ENCODE measurements around the gene FARP2. TPM values are rescaled to one million over a fixed set of nuclear protein-coding genes. Genes with fewer than 3 reads are reported as not detected.

The FARP2 gene
- total RNA-seq, 1 experiment from 2014 or later, result 29.9 TPM

- TF ChIP-seq EZH2phosphoT487 (IDR thresholded peaks at IDR 0.05; ENCODE audit: borderline replicate concordance, low read length) (no peak), CTCF (conservative IDR thresholded peaks at IDR 0.05; ENCODE audit: low read depth, low read length) (no peak), EZH2 (IDR thresholded peaks at IDR 0.05; ENCODE audit: low read length, unreplicated experiment) (no peak)
- Histone ChIP-seq H3K9me3 (ENCODE audit: low read length) (no peaks in the 10 kb centered on the region), H4K20me1 (ENCODE audit: low read length) (no peaks in the 10 kb centered on the region), H3K4me3 (ENCODE audit: low read length) (no peak overlapping the region), H2AFZ (ENCODE audit: low read length) (no peak overlapping the region), H3K27ac (ENCODE audit: low read length) (no peak overlapping the region), H3K4me1 (ENCODE audit: insufficient read depth, low read length) (no peaks in the 10 kb centered on the region), H3K27me3 (ENCODE audit: low read length) (no peaks in the 10 kb centered on the region), H3F3A (ENCODE audit: low read length, unreplicated experiment) (no peaks in the 10 kb centered on the region), H3K36me3 (ENCODE audit: low read depth, low read length) (no peaks in the 10 kb centered on the region), H3K9me2 (replicated peaks; ENCODE audit: low read length) (no peaks in the 10 kb centered on the region), H3K9ac (ENCODE audit: low read length) (no peak overlapping the region), H3K4me2 (ENCODE audit: low read length) (no peak overlapping the region), H3K79me2 (ENCODE audit: low read length) (no peaks in the 10 kb centered on the region)
- no peak for ATAC-seq
- ChIA-PET POLR2A (ENCODE audit: unreplicated experiment) (no interaction called here), CTCF (no interaction called here)
- intact Hi-C loops (cut with micrococcal nuclease), result no loop called here
- BruUV-seq (replicated peaks), result no TSS peak
- no peak for DNase-seq
Observed at GRCh38 chr2:241541564-241542277, 185.6 kb downstream of the FARP2 start.

- intact Hi-C loops (cut with micrococcal nuclease), result no loop called here
- ATAC-seq, result no peak
- ChIA-PET CTCF (no interaction called here), POLR2A (ENCODE audit: unreplicated experiment) (no interaction called here)
- H3K4me2 ChIP-seq (ENCODE audit: low read length), result no peak overlapping the region
- H3K9me2 ChIP-seq (replicated peaks; ENCODE audit: low read length), result no peaks in the 10 kb centered on the region
- no peaks in the 10 kb centered on the region for H3K79me2 ChIP-seq (ENCODE audit: low read length)
- no peak overlapping the region for H2AFZ ChIP-seq (ENCODE audit: low read length)
- no peaks in the 10 kb centered on the region for H3K9me3 ChIP-seq (ENCODE audit: low read length)
- no peak for TF ChIP-seq EZH2phosphoT487 (IDR thresholded peaks at IDR 0.05; ENCODE audit: borderline replicate concordance, low read length)
- no peak for TF ChIP-seq EZH2 (IDR thresholded peaks at IDR 0.05; ENCODE audit: low read length, unreplicated experiment)
- no peak for TF ChIP-seq CTCF (conservative IDR thresholded peaks at IDR 0.05; ENCODE audit: low read depth, low read length)
- H4K20me1 ChIP-seq (ENCODE audit: low read length), result no peaks in the 10 kb centered on the region
- H3K36me3 ChIP-seq (ENCODE audit: low read depth, low read length), result no peaks in the 10 kb centered on the region
- H3F3A ChIP-seq (ENCODE audit: low read length, unreplicated experiment), result no peaks in the 10 kb centered on the region
- DNase-seq, result no peak
- H3K4me1 ChIP-seq (ENCODE audit: insufficient read depth, low read length), result no peaks in the 10 kb centered on the region
- H3K27me3 ChIP-seq (ENCODE audit: low read length), result no peaks in the 10 kb centered on the region
- no peak overlapping the region for H3K4me3 ChIP-seq (ENCODE audit: low read length)
- no peak overlapping the region for H3K27ac ChIP-seq (ENCODE audit: low read length)
- BruUV-seq (replicated peaks), result no TSS peak
- no peak overlapping the region for H3K9ac ChIP-seq (ENCODE audit: low read length)
Observed at GRCh38 chr2:241542278-241542605, 186.2 kb downstream of the FARP2 start.

Small RNAs within 50 kb of the gene (microRNA-seq; reads per million reads assigned to microRNA genes)
- not detected for gene MIR3133 (ENCODE audit: unreplicated experiment)

Other genes starting within 250 kb of the FARP2 start
- gene PASK, start 206.8 kb upstream of the FARP2 start, total RNA-seq (2014; rRNA removed), result 3.1 and 4.1 TPM in 2 replicates
- gene PPP1R7, start 205.8 kb upstream of the FARP2 start, total RNA-seq (2014; rRNA removed), result 16.6 and 21.4 TPM in 2 replicates
- 2.6 and 2.9 TPM in 2 replicates for gene ANO7, start 167.6 kb upstream of the FARP2 start, total RNA-seq (2014; rRNA removed)
- 410 and 505 TPM in 2 replicates for gene HDLBP, start 40.6 kb upstream of the FARP2 start, total RNA-seq (2014; rRNA removed)
- 185 and 207 TPM in 2 replicates for gene SEPTIN2, start 40.4 kb upstream of the FARP2 start, total RNA-seq (2014; rRNA removed)
- gene STK25, start 152.3 kb downstream of the FARP2 start, total RNA-seq (2014; rRNA removed), result 198 and 245 TPM in 2 replicates
- gene BOK, start 202.5 kb downstream of the FARP2 start, total RNA-seq (2014; rRNA removed), result 30.2 and 39.3 TPM in 2 replicates

All from PC-3 (cell line).